ENCODE results near the gene IPO9.

IPO9 gene

GRCh38 chr1:201917362-201918033 lies 88.5 kb downstream of the IPO9 start:
- TF ChIP-seq CTCF (IDR thresholded peaks at IDR 0.05; ENCODE audit: control insufficient read depth, insufficient read depth, low read depth, low read length, missing control alignments), result no peak
- peak; percentile 67 for DNase-seq (ENCODE audit: low read depth)
- H3K4me3 ChIP-seq (ENCODE audit: control insufficient read depth, low read depth, low read length), result no peak overlapping the region

- H3K4me3 ChIP-seq (ENCODE audit: control insufficient read depth, low read depth, low read length), result no peak overlapping the region
- no peak for DNase-seq (ENCODE audit: low read depth)
- TF ChIP-seq CTCF (IDR thresholded peaks at IDR 0.05; ENCODE audit: control insufficient read depth, insufficient read depth, low read depth, low read length, missing control alignments), result no peak
These were observed 89.4 kb downstream of the IPO9 start for GRCh38 chr1:201918343-201918742.

GRCh38 chr1:201921952-201922558 lies 93.1 kb downstream of the IPO9 start:
- TF ChIP-seq CTCF (IDR thresholded peaks at IDR 0.05; ENCODE audit: control insufficient read depth, insufficient read depth, low read depth, low read length, missing control alignments), result no peak
- no peak overlapping the region for H3K4me3 ChIP-seq (ENCODE audit: control insufficient read depth, low read depth, low read length)
- DNase-seq (ENCODE audit: low read depth), result no peak

GRCh38 chr1:201925301-201925567 lies 96.3 kb downstream of the IPO9 start:
- TF ChIP-seq CTCF (IDR thresholded peaks at IDR 0.05; ENCODE audit: control insufficient read depth, insufficient read depth, low read depth, low read length, missing control alignments), result no peak
- H3K4me3 ChIP-seq (ENCODE audit: control insufficient read depth, low read depth, low read length), result no peak overlapping the region
- no peak for DNase-seq (ENCODE audit: low read depth)

- TF ChIP-seq CTCF (IDR thresholded peaks at IDR 0.05; ENCODE audit: control insufficient read depth, insufficient read depth, low read depth, low read length, missing control alignments), result no peak
- H3K4me3 ChIP-seq (ENCODE audit: control insufficient read depth, low read depth, low read length), result no peak overlapping the region
- DNase-seq (ENCODE audit: low read depth), result no peak
These were observed 97.2 kb downstream of the IPO9 start for GRCh38 chr1:201925981-201926645.

GRCh38 chr1:201928266-201928665 lies 99.3 kb downstream of the IPO9 start:
- no peak for DNase-seq (ENCODE audit: low read depth)
- no peak for TF ChIP-seq CTCF (IDR thresholded peaks at IDR 0.05; ENCODE audit: control insufficient read depth, insufficient read depth, low read depth, low read length, missing control alignments)
- H3K4me3 ChIP-seq (ENCODE audit: control insufficient read depth, low read depth, low read length), result no peak overlapping the region

Measured in AG09309 (cell line).